GM12801 (cell line): Measurements from ENCODE around the gene ZFY.

Experiments
- TF ChIP-seq, protein P1 (sequence below): IDR thresholded peaks from one replicate; pipeline ENCODE4 v1.5.1; 2011; ENCODE audit warnings: control low read depth; ENCODE audit not compliant: insufficient read length; ENCODE audit errors: extremely low read depth

Gene ZFY

DNA sequence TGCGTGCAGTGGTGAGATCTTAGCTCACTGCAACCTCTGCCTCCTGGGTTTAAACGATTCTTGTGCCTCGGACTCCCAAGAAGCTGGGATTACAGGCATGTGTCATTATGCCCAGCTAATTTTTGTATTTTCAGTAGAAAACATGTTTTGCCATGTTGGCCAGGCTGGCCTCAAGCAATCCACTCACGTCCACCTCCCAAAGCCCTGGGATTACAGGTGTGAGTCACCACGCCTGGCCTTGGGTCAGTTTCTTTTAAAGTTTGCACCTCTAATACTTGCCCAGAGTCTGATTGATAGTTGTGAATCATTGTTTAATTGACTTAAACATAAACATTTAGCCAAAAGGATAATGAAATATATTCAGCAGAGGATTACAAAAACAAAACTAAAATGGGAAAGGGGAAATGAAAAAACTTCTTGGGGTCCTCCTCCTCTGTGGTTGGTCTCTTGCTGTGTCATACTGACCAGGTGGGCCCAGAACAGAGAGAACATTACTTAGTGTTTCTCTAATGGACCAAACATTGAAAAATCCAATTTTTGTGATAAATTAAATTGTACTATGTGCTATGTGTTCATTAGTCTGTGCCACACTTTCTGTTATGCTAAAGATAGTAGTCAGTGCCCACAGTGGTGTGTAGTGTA is 38.0 kb downstream of the ZFY start:
- TF ChIP-seq, protein P1, sequence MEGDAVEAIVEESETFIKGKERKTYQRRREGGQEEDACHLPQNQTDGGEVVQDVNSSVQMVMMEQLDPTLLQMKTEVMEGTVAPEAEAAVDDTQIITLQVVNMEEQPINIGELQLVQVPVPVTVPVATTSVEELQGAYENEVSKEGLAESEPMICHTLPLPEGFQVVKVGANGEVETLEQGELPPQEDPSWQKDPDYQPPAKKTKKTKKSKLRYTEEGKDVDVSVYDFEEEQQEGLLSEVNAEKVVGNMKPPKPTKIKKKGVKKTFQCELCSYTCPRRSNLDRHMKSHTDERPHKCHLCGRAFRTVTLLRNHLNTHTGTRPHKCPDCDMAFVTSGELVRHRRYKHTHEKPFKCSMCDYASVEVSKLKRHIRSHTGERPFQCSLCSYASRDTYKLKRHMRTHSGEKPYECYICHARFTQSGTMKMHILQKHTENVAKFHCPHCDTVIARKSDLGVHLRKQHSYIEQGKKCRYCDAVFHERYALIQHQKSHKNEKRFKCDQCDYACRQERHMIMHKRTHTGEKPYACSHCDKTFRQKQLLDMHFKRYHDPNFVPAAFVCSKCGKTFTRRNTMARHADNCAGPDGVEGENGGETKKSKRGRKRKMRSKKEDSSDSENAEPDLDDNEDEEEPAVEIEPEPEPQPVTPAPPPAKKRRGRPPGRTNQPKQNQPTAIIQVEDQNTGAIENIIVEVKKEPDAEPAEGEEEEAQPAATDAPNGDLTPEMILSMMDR = no peak

DNA sequence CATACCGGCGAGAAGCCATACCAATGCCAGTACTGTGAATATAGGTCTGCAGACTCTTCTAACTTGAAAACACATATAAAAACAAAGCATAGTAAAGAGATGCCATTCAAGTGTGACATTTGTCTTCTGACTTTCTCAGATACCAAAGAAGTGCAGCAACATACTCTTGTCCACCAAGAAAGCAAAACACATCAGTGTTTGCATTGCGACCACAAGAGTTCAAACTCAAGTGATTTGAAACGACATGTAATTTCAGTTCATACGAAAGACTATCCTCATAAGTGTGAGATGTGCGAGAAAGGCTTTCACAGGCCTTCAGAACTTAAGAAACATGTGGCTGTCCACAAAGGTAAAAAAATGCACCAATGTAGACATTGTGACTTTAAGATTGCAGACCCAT is 44.1 kb downstream of the ZFY start:
- TF ChIP-seq, protein P1 = no peak

DNA sequence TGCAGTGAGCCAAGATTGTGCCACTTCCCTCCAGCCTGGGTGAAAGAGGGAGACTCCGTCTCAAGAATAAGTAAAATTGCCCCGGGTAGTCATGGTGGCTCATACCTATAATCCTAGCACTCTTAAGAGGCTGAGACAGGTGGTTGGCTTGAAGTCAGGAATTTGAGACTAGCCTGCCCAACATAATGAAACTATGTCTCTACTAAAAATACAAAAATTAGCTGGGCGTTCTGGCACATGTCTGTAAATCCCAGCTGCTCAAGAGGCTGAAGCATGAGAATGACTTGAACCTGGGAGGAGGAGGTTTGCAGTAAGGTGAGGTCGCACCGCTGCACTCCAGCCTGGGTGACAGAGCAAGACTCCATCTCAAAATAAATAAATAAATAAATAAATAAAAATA is 49.3 kb downstream of the ZFY start:
- TF ChIP-seq, protein P1 = no peak

DNA sequence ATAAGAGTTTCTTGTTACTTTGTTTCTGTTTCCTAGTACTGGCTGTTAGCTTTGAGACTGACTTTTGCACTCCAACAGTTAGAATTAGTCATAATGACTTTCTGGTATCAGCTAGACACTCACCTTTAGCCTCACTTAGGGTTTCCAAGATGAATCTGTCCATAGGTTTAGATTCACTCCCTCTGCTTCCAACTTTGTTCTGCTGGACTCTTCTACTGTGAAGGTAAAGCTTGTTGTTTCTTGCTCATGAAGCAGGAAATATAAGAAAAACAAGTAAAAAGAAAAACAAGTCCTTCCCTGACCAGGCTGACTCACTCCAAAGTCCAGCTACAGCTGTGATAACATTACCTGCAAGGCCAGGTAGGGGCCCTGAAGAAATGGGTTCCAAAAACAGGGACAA is 67.0 kb downstream of the ZFY start:
- TF ChIP-seq, protein P1 = no peak

DNA sequence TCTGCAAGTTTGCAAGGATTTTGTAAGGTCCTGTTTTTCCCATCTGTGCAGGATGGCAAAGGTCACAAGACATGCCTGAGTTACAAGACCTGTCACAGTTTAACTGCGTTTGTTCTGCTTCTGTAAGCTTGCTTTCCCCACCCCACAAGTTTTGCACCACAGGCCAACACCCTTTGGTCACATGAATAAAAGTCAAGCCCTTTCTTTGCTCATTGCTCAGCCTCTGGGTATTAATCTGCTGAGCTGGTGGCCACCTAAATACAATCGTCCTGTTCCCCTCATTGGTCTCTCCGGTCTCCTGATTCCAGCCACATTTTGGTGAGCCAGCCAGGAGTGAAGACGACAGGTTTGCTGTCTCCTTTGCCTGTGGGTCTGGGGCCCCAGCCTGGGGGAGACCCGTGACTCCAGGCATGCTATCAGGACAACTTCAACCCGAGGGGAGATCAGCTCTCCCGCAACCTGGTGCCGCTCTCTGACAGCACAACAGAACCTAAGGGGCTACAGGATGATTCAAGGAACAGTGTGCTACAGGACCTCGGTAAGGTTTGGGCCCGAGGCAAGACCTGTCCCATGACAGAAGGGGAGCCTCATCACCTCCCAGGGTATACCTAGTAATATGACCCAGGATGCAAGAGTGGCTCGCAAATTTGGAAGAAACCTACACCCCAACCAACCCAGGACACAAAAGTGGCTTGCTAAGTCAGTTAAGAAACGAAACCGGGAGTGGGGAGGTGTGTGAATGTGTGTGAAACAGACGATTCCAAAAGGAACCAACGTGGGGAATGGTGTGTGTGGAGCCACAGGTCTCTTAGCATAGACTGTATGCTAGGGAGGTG is 67.7 kb downstream of the ZFY start:
- TF ChIP-seq, protein P1 = no peak

DNA sequence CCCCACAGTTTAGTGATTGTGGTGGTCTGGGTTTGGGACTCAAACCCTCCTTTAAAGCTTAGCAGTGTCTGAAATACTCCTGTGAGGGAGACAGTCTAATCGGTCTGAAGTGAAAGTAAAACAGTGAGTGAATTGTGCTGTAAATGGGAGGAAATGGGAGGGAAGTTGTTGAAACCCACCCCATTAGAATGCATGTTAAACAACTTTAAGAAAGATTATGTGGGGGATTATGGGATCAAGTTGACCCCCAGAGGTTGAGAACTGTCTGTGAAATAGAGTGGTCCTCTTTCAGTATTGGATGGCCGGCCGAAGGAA is 68.3 kb downstream of the ZFY start:
- TF ChIP-seq, protein P1 = no peak

DNA sequence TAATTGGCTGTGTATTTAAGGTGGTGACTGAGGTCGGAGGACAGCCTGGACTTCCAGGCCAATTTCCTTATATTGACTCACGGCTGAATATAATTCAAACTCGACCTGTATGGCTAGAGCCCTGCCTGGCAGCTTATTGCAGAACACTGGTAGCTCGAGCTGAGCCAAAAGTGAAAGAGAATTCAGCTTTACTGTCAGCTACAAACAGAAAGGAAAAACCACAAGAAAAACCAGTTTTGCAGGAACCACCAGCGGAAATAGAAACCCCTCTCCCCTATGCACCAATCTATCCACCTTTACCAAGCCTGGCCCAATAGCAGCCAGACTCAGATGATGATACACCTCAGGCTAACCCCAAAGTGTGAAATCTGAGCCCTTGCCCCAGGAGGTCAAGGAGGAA is 68.7 kb downstream of the ZFY start:
- TF ChIP-seq, protein P1 = no peak
